Keratinocyte (primary cell): Measurements from ENCODE around the gene HUS1B.

Experiments used
- CTCF ChIP-seq, 3 experiments: IDR thresholded peaks in 1 of 3; conservative IDR thresholded peaks in 1 of 3; optimal IDR thresholded peaks in 1 of 3; 2 replicates in 2 of 3; 3 replicates in 1 of 3; pipeline versions ENCODE3 to v1.5.1; 2011; ENCODE audit warnings: low read length in 3 of 3, mild to moderate bottlenecking in 3 of 3, moderate library complexity in 2 of 3, control low read depth in 1 of 3, inconsistent platforms in 1 of 3; ENCODE audit not compliant: insufficient read depth in 2 of 3; ENCODE audit errors: extremely low read depth in 1 of 3
- EZH2 ChIP-seq: IDR thresholded peaks from one replicate; pipeline ENCODE4 v1.6.1; 2012; ENCODE audit warnings: inconsistent platforms, mild to moderate bottlenecking, low read length, moderate library complexity

GRCh38 chr6:622462-622861 is 34.4 kb downstream of the HUS1B start:
- TF ChIP-seq CTCF (optimal IDR thresholded peaks at IDR 0.05 in 1 of 3, IDR thresholded peaks at IDR 0.05 in 1 of 3, conservative IDR thresholded peaks at IDR 0.05 in 1 of 3; ENCODE audit: extremely low read depth in 1 of 3, insufficient read depth in 2 of 3, low read length in 3 of 3) (no peak), EZH2 (no peak)
